Glutamatergic neuron (in vitro differentiated cells): Measurements from ENCODE around the gene ANO2. TPM values are rescaled to one million over a fixed set of nuclear protein-coding genes. Genes with fewer than 3 reads are reported as not detected.
"Not testable (repeated sequence)": the region's sequence is repeated elsewhere in the genome, so short reads cannot be mapped to it uniquely, and the experiment has no call there.

Experiments
- DNase-seq: peaks from one replicate; pipeline ENCODE4 v3.0.0; 2022
- H3K27ac Mint-ChIP-seq: one replicate; pipeline ENCODE4 v1.8.0; 2020; ENCODE audit warnings: mild to moderate bottlenecking, mixed read lengths, inconsistent platforms; ENCODE audit not compliant: unreplicated experiment
- H3K27me3 Mint-ChIP-seq: one replicate; pipeline ENCODE4 v1.8.0; 2020; ENCODE audit warnings: mild to moderate bottlenecking, moderate library complexity, mixed read lengths, inconsistent platforms; ENCODE audit not compliant: unreplicated experiment
- H3K36me3 Mint-ChIP-seq: one replicate; pipeline ENCODE4 v1.8.0; 2020; ENCODE audit warnings: mild to moderate bottlenecking, mixed read lengths, inconsistent platforms; ENCODE audit not compliant: unreplicated experiment
- H3K4me1 Mint-ChIP-seq: one replicate; pipeline ENCODE4 v1.8.0; 2020; ENCODE audit warnings: mild to moderate bottlenecking, low read depth, mixed read lengths, inconsistent platforms; ENCODE audit not compliant: unreplicated experiment
- H3K4me3 Mint-ChIP-seq: one replicate; pipeline ENCODE4 v1.8.0; 2020; ENCODE audit warnings: mild to moderate bottlenecking, mixed read lengths, inconsistent platforms; ENCODE audit not compliant: unreplicated experiment
- H3K9me3 Mint-ChIP-seq: one replicate; pipeline ENCODE4 v1.8.0; 2020; ENCODE audit warnings: mild to moderate bottlenecking, moderate library complexity, mixed read lengths, inconsistent platforms; ENCODE audit not compliant: unreplicated experiment
- total RNA-seq: library from RNA; stranded (reverse); fragmentation: NEBNext Ultra II Directional; extraction: Animal tissue kit (Norgen Biotek cat#: 25700); gene quantifications from one replicate; pipeline ENCODE4 v1.2.1, GENCODE V29; 2021; ENCODE audit not compliant: unreplicated experiment
- TF ChIP-seq, protein P1 (sequence below): fragments of 200-600 bp; sonication (generic); IDR thresholded peaks from one replicate; pipeline ENCODE4 v1.5.0; 2021; ENCODE audit not compliant: partially characterized antibody, unreplicated experiment

ANO2 gene
- total RNA-seq, 1 donor from 2014 or later = not detected

DNA sequence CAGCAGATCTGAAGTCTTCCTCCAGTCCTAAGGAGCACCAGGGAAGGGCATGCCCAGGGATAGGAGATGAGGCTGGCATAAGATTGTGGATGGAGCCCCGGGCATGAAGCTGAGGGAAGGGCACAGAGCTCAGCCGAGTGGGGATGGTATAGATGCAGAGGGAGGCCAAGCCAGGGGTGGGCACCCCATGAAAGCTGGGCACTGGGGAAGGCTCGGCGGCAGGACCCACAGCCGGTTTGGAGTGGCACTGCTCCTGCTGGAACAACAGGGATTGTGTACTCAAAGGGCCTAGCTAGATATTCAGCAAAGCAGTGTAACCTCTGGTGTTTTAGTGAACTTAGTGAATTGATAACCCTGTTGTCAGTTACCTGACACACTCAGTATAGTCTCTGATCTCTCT is 396.0 kb downstream of the ANO2 start:
- H3K27ac Mint-ChIP-seq = no peak overlapping the region
- H3K4me3 Mint-ChIP-seq = no peak overlapping the region
- peaks cover 2% of the 10 kb centered on the region for H3K9me3 Mint-ChIP-seq
- TF ChIP-seq, protein P1, sequence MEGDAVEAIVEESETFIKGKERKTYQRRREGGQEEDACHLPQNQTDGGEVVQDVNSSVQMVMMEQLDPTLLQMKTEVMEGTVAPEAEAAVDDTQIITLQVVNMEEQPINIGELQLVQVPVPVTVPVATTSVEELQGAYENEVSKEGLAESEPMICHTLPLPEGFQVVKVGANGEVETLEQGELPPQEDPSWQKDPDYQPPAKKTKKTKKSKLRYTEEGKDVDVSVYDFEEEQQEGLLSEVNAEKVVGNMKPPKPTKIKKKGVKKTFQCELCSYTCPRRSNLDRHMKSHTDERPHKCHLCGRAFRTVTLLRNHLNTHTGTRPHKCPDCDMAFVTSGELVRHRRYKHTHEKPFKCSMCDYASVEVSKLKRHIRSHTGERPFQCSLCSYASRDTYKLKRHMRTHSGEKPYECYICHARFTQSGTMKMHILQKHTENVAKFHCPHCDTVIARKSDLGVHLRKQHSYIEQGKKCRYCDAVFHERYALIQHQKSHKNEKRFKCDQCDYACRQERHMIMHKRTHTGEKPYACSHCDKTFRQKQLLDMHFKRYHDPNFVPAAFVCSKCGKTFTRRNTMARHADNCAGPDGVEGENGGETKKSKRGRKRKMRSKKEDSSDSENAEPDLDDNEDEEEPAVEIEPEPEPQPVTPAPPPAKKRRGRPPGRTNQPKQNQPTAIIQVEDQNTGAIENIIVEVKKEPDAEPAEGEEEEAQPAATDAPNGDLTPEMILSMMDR = no peak
- peaks cover 14% of the 10 kb centered on the region for H3K36me3 Mint-ChIP-seq
- no peaks in the 10 kb centered on the region for H3K4me1 Mint-ChIP-seq
- H3K27me3 Mint-ChIP-seq = peaks cover 3% of the 10 kb centered on the region
- DNase-seq = no peak

DNA sequence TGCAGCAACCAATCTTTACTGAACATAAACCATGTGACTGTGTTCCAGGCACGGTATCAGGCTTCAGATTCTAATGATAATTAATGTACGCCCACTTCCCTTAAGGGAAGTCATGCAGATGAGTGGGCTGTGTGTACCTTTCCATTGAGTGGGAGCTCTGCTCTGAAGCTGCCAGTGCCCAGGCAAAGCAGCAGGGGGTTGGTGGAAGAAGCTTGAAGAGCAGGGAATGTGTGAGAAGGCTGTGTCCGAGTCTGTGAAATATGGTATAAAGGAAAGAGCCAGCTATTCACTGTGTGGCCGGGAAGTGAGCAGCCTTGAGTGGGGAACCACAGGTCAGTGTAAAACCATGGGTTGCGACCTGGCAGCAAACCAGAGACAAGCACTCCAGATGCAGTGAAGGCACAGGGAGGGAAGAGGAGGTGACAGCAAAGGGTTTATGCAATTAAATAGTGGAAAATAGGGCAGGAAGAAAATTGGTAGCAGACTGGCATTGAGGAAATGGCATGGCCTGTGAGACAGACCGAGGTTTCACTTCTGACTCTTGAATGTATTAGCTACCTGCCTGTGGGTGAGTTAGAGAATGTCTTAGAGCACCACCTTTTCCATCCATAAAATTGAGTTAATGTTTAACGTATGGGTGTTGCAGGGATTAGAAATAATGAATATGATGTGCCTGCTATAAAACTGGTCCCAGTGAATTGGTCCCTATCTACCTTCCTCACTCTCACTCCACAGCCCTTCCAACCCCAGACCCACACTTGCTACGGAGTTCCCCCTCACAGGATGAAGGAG is 396.7 kb downstream of the ANO2 start:
- TF ChIP-seq, protein P1 = no peak
- DNase-seq = no peak
- Mint-ChIP-seq H3K4me3 (no peak overlapping the region), H3K27ac (no peak overlapping the region), H3K36me3 (peaks cover 21% of the 10 kb centered on the region), H3K9me3 (peaks cover 2% of the 10 kb centered on the region), H3K27me3 (peaks cover 3% of the 10 kb centered on the region), H3K4me1 (no peaks in the 10 kb centered on the region)

DNA sequence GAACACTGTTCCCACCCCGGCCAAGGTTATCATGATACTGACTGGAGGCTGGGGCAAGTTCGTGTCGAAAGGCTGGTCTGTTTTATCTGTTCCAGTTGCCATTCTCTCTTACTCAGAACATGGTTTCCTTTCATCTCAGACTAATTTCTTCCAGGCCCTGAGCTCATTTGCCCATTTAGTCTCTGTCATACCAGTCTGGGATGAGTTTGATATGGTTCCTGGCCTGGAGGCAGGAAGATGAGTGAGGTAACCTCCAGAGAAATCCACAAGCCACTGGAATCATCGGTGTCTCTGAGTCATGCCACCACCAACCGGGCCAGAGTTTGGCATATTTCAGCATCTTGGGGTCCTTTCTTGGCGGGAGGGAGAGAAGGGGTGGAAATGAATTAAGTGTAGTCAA is 398.4 kb downstream of the ANO2 start:
- H3K27ac Mint-ChIP-seq = no peak overlapping the region
- no peak for DNase-seq

DNA sequence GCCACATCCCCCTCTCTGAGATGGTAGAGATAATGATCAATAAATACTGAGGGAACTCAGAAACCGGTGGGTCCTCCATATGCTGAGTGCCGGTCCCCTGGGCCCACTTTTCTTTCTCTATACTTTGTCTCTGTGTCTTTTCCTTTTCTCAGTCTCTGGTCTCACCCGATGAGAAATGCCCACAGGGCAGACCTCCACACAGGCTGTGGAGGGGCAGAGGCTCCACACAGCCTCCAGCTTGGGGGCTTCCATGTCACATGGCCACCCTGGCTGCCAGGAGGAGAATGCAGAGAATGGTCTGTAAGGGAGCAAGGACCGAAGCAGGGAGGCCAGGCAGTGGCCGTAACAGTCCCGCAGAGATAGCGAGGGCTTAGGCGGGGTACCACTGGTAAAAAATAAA is 407.3 kb downstream of the ANO2 start:
- DNase-seq = no peak
- H3K4me1 Mint-ChIP-seq = peaks cover 5% of the 10 kb centered on the region
- H3K36me3 Mint-ChIP-seq = peaks cover 6% of the 10 kb centered on the region
- no peak overlapping the region for H3K27ac Mint-ChIP-seq
- no peak overlapping the region for H3K4me3 Mint-ChIP-seq
- H3K27me3 Mint-ChIP-seq = no peaks in the 10 kb centered on the region
- TF ChIP-seq, protein P1 = no peak
- peaks cover 5% of the 10 kb centered on the region for H3K9me3 Mint-ChIP-seq

More for the DNA sequence above, 398.4 kb downstream of the ANO2 start:
- Mint-ChIP-seq H3K27me3 (peaks cover 3% of the 10 kb centered on the region), H3K4me3 (no peak overlapping the region), H3K36me3 (peaks cover 16% of the 10 kb centered on the region), H3K9me3 (no peaks in the 10 kb centered on the region), H3K4me1 (no peaks in the 10 kb centered on the region)
- TF ChIP-seq, protein P1 = no peak

DNA sequence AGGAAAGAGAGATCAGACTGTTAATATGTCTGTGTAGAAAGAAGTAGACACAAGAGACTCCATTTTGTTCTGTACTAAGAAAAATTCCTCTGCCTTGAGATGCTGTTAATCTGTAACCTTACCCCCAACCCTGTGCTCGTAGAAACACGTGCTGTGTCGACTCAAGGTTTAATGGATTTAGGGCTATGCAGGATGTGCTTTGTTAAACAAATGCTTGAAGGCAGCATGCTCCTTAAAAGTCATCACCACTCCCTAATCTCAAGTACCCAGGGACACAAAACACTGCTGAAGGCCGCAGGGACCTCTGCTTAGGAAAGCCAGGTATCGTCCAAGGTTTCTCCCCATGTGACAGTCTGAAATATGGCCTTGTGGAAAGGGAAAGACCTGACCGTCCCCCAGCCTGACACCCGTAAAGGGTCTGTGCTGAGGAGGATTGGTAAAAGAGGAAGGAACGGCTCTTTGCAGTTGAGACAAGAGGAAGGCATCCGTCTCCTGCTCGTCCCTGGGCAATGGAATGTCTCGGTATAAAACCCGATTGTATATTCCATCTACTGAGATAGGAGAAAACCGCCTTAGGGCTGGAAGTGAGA is 407.9 kb downstream of the ANO2 start:
- not testable (repeated sequence) for H3K4me3 Mint-ChIP-seq, H3K27me3 Mint-ChIP-seq, DNase-seq, H3K36me3 Mint-ChIP-seq, H3K9me3 Mint-ChIP-seq, H3K4me1 Mint-ChIP-seq, H3K27ac Mint-ChIP-seq
